ENCODE measurements around the gene MEGF8.

Gene MEGF8

DNA sequence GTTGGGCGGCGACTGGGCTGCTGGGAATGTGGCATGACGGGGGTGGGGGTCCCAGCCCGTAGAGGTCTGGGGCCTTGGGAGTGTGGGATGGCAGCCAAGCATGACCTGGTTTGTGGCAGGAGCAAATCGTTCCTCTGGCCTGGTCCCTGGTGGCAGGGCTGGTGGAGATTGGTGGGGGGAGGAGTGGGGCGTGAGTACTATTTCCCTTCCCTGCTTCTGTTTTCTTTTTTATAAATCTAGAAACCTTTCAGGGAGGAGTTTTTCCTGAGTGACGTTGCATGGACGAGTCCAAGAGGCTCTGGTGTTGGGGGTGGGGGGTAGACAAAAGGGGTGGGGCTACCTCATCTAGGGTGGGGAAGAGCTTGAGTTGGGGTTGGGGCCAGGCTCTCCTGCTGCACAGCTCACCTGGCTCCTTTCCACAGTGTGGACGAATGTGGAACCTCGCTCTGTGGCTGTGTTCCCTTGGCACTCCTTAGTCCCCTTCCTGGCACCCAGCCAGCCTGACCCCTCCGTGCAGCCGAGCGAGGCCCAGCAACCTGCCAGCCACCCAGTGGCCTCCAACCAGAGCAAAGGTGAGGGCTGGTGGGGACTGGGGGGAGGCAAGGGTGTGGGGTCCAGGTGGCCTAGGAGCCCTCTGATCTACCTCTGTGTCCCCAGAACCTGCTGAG is 39.0 kb upstream of the MEGF8 start:
- DNase-seq, result no peak

DNA sequence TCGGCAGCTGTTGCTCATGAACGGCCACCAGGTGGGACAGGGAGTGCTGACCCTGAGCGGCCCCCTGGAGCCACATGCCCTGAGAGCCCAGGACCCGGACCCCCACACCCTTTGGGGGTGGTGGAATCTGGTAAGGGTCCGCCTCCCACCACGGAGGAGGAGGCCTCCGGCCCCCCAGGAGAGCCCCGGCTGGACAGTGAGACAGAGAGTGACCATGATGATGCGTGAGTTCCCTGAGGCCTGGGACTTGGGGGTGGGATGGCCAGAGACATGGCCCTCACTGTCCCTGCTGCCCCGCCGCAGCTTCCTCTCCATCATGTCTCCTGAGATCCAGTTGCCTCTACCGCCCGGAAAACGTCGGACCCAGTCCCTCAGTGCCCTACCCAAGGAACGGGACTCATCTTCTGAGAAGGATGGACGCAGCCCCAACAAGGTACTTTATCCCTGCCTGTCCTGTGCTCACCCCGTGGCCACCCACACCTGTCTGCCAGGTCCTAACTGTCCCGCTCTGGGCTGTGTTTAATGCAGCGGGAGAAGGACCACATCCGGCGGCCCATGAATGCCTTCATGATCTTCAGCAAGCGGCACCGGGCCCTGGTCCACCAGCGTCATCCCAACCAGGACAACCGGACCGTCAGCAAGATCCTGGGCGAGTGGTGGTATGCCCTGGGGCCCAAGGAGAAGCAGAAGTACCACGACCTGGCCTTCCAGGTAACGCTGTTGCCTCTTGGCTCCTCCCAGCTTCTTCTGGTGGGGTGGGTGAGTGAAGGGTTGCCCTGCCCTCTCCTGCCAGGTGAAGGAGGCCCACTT is 38.2 kb upstream of the MEGF8 start:
- no peak for DNase-seq

DNA sequence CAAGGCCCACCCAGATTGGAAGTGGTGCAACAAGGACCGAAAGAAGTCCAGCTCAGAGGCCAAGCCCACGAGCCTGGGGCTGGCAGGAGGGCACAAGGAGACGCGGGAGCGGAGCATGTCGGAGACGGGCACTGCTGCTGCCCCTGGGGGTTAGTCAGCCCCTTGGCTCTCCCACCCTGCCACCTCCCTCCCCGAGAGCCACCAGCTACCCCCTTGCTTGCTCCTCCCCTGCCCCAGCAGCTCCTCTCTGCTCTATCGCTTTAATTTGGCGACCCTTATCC is 37.7 kb upstream of the MEGF8 start:
- no peak for DNase-seq

DNA sequence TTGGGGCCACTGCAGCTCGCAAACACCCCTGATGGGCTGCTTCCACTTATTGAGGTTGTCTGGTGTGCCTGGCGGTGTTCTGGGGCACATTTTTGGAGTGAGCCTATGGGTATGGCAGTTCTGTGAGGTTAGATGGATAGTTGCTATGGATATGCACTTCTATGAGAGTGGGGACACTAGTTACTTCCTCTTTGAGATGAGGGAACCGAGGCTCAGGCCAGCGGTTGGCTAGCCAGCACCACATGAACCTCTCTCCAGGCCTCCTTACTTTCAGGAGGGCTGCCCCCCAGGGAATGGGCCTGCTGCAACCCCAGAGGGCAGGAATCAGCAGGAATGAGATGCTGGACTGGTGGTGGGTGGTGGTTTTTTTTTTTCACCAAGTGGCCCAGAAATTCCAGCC is 37.0 kb upstream of the MEGF8 start:
- DNase-seq, result no peak

DNA sequence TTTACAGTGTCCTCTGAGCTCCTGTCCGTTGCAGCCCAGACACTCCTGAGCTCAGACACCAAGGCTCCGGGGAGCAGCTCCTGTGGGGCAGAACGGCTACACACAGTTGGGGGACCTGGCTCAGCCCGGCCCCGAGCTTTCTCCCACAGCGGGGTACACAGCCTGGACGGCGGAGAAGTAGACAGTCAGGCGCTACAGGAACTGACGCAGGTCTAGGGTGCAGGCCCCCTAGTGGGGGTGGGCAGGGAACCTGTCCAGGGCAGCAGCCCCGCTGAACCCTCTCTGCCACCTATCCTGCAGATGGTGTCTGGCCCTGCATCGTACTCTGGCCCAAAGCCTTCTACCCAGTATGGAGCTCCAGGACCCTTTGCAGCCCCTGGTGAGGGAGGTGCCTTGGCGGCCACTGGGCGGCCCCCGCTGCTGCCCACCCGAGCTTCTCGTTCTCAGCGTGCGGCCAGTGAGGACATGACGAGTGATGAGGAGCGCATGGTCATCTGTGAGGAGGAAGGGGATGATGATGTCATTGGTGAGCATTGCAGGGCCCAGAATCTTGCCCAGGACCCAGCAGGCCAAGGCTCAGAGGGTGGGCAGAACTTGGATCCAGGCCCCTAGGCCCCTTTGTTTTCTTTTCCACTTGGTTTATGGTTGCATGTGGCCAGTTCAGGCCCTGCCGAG is 36.4 kb upstream of the MEGF8 start:
- DNase-seq, result no peak

DNA sequence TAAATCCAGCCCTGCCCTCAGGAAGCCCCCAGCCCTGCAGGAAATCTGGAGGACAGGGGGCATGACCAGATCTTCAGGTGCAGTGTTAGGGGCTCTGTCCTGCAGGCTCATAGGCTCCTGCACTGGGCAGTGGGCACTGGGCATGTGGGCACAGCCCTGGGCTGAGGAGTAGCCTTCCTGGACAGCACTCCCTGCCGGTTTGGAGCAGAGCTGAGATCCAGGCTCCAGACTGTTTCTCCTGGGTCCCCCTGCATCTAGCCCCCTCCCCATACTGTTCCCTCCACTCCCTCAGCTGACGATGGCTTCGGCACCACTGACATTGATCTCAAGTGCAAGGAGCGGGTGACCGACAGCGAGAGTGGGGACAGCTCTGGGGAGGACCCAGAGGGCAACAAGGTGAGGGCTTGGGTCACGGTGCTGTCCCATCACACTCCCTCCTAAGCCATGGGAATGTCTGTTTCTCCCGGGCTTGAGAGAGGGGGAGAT is 35.8 kb upstream of the MEGF8 start:
- DNase-seq, result no peak

DNA sequence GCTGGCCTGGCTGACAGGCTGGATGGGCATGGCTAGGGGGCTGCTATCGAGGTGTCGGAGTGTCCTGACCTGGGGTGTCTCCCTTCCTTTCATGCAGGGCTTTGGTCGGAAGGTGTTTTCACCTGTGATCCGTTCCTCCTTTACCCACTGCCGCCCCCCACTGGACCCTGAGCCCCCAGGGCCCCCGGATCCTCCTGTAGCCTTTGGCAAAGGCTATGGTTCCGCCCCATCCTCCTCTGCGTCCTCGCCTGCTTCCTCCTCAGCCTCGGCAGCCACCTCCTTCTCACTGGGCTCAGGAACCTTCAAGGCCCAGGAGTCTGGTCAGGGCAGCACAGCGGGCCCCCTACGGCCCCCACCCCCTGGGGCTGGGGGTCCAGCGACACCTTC is 35.3 kb upstream of the MEGF8 start:
- no peak for DNase-seq

DNA sequence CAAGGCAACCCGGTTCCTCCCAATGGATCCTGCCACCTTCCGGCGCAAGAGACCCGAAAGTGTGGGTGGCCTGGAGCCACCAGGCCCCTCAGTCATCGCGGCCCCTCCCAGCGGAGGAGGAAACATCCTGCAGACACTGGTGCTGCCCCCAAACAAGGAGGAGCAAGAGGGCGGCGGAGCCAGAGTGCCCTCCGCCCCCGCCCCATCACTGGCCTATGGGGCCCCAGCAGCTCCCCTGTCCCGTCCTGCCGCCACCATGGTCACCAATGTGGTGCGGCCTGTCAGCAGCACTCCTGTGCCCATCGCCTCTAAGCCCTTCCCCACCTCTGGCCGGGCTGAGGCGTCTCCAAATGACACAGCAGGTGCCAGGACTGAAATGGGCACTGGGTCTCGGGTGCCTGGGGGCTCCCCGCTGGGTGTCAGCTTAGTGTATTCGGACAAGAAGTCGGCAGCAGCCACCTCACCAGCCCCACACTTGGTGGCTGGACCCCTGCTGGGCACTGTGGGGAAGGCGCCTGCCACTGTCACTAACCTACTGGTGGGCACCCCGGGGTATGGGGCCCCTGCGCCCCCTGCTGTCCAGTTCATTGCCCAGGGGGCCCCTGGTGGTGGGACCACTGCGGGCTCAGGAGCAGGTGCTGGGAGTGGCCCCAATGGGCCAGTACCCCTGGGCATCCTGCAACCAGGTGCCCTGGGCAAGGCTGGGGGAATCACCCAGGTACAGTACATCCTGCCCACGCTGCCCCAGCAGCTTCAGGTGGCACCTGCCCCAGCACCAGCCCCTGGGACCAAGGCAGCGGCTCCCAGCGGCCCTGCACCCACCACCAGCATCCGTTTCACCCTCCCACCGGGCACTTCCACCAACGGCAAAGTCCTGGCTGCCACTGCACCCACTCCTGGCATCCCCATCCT is 34.7 kb upstream of the MEGF8 start:
- peak; percentile 64 for DNase-seq

DNA sequence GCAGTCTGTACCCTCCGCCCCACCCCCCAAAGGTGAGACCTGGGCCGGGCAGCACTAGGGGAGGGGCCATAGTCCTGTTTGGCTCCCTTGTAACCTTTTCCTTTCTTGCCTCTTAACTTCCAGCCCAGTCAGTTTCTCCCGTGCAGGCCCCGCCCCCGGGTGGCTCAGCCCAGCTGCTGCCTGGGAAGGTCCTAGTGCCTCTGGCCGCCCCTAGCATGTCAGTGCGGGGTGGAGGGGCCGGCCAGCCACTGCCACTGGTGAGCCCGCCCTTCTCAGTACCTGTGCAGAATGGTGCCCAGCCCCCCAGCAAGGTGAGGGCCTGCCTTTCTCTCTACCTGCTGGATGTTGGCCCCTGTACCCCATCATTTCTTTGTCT is 34.0 kb upstream of the MEGF8 start:
- no peak for DNase-seq

DNA sequence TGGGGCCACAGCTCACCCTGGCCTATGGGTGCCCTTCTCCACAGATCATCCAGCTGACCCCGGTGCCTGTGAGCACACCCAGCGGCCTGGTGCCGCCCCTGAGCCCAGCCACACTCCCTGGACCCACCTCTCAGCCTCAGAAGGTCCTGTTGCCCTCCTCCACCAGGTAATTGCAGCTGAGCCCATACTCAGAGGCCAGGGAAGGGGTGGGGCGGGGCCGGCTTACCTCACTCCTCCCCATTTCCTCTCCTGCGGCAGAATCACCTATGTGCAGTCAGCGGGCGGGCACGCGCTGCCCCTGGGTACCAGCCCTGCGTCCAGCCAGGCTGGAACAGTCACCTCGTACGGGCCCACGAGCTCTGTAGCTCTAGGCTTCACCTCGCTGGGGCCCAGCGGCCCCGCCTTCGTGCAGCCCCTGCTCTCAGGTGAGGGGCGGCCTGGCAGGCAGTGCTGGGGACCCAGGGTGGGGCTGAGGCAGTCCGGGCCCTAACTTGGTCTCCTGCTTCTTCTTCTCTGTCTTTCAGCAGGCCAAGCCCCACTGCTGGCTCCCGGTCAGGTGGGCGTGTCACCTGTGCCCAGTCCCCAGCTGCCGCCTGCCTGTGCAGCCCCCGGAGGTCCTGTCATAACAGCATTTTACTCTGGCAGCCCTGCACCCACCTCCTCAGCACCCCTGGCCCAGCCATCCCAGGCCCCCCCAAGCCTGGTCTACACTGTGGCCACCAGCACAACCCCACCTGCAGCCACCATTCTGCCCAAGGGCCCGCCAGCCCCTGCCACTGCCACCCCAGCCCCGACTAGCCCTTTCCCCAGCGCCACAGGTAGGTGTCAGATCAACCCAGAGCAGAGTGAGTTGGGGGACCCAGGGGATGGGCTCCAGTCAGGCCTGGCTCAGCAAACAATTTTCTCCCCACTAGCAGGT is 33.1 kb upstream of the MEGF8 start:
- DNase-seq, result no peak

DNA sequence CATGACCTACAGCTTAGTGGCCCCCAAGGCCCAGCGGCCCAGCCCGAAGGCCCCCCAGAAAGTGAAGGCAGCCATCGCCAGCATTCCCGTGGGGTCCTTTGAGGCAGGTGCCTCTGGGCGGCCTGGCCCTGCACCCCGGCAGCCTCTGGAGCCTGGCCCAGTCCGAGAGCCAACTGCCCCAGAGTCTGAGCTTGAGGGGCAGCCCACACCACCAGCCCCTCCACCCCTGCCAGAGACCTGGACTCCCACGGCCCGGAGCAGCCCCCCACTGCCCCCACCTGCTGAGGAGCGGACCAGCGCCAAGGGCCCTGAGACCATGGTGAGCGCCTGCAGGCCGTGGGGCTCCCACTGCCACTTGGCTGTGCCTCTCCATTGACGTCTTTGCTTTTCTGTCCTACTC is 32.5 kb upstream of the MEGF8 start:
- DNase-seq, result no peak

DNA sequence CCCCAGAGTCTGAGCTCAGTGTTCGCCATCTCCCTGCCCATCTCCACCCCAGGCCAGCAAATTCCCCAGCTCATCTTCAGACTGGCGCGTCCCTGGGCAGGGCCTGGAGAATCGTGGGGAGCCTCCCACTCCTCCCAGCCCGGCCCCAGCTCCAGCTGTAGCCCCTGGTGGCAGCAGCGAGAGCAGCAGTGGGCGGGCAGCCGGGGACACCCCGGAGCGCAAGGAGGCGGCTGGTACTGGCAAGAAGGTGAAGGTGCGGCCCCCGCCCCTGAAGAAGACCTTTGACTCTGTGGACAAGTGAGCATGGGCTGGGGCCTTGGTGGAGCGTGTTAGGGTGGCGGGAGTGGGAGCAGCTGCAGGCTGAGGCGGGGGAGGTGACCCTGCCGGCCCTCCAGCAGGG is 31.9 kb upstream of the MEGF8 start:
- no peak for DNase-seq

DNA sequence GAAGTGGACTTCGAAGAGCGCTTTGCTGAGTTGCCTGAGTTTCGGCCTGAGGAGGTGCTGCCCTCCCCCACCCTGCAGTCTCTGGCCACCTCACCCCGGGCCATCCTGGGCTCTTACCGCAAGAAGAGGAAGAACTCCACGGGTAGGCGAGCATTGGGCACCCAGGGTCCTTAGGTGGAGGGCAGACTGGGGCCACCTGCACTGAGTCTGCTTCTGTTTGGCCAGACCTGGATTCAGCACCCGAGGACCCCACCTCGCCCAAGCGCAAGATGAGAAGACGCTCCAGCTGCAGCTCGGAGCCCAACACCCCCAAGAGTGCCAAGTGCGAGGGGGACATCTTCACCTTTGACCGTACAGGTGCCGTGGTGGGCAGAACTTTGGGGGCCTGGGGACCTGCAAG is 31.5 kb upstream of the MEGF8 start:
- no peak for DNase-seq

DNA sequence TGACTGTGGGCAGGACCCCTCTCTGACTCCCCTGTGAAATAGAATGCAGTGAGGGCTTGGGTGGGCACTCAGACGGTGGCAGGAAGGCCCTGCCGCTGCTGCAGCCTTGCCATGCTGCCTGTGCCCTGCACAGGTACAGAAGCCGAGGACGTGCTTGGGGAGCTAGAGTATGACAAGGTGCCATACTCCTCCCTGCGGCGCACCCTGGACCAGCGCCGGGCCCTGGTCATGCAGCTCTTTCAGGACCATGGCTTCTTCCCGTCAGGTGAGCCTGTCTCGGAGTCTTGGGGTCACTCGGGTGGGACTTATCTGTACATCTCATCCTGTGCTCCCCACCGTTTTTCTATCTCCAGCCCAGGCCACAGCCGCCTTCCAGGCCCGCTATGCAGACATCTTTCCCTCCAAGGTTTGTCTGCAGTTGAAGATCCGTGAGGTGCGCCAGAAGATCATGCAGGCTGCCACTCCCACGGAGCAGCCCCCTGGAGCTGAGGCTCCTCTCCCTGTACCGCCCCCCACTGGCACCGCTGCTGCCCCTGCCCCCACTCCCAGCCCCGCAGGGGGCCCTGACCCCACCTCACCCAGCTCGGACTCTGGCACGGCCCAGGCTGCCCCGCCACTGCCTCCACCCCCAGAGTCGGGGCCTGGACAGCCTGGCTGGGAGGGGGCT is 30.8 kb upstream of the MEGF8 start:
- no peak for DNase-seq

DNA sequence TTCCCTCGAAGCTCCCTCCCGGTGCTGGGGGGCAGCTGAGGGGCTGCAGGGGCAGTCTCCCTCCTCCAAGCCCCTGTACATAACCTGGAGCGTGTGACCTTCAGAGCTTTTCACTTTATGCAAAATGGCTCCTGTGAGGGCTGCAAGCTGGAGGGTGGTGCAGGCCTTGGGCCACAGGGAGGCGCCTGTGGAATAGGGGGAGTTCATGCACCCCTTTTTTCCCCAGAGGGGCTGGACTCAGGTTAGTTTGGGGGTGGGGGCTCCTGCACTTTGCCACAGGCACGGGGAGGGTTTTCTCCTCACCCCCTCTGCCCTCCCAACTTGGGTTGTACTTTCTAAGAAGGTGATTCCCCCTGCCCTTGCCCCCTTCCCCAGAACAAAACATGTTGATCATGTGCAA is 30.1 kb upstream of the MEGF8 start:
- no peak for DNase-seq

DNA sequence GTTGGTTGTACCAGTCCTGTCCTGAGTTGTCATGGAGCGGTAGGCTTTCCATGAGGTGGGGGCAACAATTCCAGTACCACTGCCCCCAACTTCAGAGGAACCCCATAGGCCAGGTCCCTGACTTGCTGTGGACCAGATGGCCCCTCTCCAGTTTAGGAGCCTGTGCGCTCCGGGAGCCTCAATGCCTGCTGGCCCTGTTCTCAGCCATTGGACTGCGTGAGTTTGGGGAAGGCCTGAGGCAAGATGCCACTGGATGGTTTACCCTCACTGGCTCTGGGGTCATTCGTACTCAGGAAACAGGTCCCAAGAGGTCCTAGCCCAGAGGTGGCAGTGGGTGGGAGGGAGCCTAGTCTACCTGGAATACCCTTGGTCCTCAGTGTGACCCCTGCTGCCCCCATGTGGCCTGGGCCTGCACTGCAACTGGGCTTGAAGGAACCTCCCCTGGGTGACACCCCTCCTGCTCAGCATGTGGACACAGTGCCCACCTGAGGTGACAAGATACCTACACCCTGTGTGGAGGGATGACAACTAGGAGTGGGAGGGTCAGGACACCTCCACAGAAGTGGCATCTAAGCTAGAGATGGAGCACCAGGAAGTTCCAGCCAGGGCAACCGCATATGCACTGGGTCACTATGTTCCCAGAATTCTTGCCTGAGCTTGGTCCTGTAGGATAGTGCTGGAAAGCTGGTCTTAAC is 29.5 kb upstream of the MEGF8 start:
- peak; percentile 90 for DNase-seq

DNA sequence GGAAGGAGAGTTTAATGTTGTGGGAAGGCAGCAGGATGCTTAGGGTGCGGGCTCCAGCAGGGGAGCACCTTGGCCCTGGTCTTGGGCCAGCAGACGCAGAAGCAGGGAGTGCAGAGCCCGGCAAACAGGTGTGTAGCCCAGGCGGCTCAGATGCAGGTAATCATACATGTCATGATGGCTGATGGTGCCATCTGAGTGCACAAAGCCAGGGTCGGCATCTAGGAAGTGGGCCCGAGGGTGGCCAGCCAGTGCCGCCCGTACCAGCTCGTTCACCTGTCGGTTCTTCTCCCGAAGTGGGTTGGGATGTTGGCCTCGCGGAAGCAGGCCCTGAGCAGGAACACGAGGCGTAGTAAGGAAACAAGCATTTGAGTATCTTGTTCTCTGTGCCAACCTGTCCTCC is 28.4 kb upstream of the MEGF8 start:
- no peak for DNase-seq

DNA sequence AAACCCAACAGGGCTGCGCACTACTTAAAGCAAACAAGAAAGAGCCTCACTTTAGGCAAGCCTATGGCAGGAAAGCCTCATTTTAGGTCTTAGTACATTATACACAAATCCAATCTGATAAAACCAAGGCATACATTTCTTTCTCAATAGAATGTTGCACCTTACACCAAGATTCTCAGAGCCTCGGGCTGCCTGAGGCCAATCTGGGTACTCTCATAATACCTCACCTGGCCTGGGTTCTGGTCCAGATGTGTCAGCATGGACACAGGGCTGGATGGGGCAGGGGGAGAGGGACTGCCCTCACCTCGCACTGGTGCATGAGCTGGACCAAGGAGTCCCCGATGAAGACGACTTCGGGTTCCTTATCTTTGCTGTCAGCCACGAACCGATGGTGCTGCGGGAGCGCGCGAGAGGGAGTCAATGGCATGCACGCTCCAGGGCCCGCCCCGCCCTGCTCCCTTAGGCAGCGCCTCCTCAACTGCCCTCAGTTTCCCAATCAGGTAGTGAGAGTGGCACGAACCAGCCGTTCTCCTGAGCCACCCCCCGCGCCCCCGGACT is 23.7 kb upstream of the MEGF8 start, which contains the start of gene PRR19:
PRR19 (plus strand) TSS at position 487 of the 558 bp plus-strand sequence. CDS start 7,453 bp downstream, outside the sequence.
- peak; percentile 39 for DNase-seq

DNA sequence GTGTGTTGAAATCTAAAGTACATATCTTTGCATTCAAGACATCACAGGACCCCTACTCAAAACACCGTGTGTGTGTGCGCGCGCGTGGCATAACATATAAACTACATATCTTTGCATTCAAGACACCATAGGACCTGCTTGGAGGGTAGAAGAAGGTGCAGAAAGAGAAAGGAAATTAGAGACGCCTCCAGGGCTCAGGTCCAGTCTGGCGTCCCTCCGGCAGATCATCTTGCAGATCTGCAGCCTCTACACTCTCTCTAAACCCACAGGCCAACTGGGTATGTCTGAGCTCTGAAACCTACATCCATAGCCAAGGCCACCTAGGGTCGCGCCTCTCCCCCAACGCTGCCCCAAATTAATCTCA is 22.4 kb upstream of the MEGF8 start:
- DNase-seq, result no peak

DNA sequence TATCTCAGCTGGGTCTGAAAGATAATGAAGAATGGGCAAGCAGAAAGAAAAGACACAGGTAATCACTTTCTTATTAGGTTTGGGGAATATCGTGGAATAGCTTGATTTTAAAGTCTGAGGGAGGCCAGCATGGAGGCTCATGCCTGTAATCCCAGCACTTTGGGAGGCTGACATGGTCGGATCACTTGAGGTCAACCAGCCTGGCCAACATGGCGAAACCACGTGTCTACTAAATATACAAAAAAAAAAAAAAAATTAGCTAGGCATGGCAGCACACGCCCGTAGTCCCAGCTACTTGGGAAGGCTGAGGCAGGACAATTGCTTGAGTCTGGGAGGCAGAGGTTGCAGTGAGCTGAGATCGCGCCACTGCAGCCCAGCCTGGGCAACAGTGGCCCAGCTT is 21.6 kb upstream of the MEGF8 start:
- DNase-seq, result no peak

All from effector CD8-positive, alpha-beta T cell (primary cell).